NT2/D1 (cell line): ENCODE results near the gene NSFL1C.

Source experiments
- SUZ12 ChIP-seq: IDR thresholded peaks from 2 replicates; pipeline ENCODE4 v1.6.1; 2011; ENCODE audit not compliant: insufficient read length, insufficient read depth; ENCODE audit errors: extremely low read depth
- ZNF274 ChIP-seq: IDR thresholded peaks from 2 replicates; pipeline ENCODE4 v1.6.1; 2011; ENCODE audit warnings: mild to moderate bottlenecking, low read depth, low read length

- TF ChIP-seq ZNF274, result no peak
- no peak for TF ChIP-seq SUZ12
Observed at GRCh38 chr20:1456300-1456699, 10.3 kb downstream of the NSFL1C start.
